Stimulated activated CD4-positive, alpha-beta T cell treated with anti-CD3 and anti-CD28 coated beads, Interleukin-1b, Interleukin-23, amount 100 ng/mL, for 24 hours (primary cell): Measurements from ENCODE around the gene CACNA1S.
A peak's percentile ranks its signal among the peaks of the same experiment; 100 is the strongest.

ENCODE experiments used
- DNase-seq, 4 experiments: peaks; one replicate each; pipeline ENCODE4 v3.0.0-alpha.2; 2020; ENCODE audit warnings: low read depth in 4 of 4, low spot score in 1 of 4

The CACNA1S gene

DNA sequence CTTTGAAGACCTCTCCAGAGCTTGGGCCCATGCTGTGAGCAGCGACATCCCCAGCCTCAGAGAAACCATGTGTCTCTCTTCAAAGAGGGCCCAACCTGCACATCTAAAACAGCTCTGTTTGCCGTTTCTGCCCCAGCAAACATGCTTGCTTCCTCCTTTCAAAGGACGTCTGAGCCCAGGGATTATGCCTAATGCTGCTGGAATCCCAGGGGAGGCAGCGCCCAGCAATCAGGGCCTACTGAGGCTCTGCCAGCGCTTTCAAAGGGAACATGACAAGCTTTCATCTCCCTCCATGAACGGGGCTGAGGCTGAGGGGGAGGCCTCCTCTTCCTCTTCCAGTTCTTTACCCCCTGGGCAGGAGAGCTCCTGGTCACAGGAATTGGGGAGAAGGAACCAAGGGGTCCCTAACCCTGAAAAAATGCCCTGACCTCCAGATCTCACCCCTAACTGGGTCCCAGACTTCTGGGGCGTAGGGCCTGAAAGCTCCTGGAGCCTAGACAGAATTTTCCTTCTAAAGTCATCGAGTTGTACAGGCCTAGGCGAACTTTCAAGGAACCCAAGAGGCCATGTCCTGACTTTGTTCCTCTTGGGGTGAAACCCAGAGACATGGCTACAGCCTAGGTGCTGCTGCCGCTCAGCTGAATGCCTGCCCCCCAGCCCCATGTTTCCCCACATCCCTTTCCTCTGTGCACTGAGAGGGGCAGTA, 28.2 kb upstream of the CACNA1S start:
- DNase-seq: no peak

DNA sequence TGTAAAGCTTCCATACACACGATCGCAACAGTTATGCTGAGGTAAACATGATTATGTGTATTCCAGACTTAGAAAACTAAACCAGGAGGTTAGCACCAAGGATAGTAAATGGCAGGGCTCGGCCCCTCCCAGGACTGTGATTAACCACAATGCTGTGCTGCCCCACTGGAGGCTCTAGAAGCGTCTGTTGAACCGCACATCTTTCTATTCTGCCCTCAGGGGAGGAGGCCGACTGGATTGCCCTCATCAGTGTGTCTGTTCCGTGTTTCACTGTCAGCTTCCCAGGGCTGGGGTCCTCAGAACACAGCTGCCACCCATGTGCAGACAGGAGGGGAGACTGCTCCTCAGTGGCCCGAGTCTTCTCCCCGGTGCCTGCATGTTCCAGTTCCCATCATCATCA, 27.5 kb upstream of the CACNA1S start:
- DNase-seq: no peak

DNA sequence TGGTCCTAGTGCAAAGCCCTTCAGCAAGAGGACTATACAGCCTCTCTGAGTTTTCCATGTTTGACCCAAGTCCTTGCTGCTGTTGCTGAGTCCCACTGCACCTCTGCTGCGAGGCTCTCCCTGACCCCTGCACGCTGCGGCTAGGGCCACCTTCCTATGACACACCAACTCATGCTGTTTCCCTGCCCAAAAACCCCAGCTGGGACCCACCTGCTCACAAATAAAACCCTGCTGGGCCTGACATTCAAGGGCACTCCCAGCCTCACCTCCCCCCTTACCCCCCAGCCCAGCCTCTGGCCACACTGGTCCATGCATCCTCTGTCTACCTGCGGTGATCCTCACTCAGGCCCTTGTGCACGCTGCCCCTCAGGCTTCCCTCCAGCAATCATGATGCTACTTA, 27.1 kb upstream of the CACNA1S start:
- DNase-seq: no peak

DNA sequence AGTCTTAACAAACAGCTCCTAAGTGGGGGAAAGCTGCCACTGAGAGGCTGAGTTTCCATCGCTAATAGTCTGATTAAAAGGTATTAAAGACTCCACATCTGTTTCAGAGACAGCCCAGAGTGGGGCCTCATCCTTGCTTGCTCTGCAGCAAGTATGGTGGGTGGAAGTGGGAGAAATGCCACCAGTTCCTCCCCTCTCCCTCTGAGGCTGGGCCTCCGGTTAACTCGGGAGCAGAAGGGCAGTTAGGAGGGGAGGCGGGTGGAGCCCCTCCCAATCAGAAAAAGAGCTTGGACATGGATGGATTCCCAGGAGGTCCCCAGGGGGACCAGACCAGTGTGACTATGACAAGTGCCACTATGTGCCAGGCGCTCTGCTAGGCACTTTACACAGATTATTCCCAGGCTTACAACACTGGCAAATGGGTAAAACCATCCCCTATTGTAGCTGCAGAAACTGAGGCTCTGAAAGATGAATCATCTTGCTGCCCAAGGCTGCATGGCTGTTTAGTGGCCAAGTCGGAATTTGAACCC, 26.1 kb upstream of the CACNA1S start:
- no peak for DNase-seq

DNA sequence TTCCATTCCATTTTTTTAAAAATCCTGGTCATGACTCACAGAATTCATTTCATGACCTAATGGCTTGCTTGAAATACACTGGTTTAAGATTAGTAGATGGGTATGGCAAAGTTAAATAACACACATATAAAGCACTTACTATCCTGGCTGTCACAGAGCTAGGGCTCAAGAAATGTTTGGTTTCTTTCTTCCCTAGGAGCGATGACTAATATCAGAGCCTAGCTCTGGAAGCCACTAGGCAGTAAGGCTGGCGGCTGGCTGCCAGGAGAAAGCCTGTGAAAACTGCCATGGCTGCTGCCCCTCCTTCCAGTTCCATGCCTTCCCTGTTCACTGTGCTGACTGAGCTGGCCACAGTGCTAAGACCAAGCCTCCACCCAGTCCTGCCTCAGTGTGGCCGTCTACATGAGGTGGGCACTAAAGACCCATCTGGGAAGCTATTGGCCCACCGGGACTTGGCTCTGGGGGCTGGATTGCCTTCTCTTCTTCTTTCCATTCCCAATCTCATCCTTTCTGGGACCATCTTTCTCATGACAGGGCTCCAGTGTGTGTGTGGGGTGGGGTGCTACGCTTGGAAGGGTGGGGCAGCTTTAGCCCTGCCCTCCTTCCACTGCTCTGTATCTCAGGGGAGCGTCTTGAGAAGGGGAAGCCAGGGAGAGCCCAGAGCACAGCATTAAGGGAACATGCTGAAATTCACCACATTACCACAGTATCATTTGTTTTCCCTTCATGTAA, 25.5 kb upstream of the CACNA1S start:
- DNase-seq: no peak

DNA sequence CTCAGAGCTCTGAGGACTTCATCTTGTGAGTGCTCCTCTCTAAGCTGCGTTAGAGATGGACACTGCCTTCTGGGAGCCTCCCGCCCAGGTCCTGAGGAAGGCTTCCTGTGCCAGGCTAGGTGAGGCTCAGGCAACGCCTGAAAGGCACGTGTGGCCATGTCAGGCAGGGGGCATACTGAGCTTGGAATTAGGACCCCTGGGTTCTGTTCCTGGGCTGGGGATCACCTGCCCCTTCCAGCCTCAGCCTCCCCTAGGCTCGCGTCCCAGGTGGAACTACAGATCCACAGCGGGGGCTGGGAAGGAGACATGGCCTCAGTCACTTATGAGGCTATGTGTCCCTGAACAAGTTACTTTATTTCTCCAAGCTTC, 24.8 kb upstream of the CACNA1S start:
- DNase-seq: no peak

DNA sequence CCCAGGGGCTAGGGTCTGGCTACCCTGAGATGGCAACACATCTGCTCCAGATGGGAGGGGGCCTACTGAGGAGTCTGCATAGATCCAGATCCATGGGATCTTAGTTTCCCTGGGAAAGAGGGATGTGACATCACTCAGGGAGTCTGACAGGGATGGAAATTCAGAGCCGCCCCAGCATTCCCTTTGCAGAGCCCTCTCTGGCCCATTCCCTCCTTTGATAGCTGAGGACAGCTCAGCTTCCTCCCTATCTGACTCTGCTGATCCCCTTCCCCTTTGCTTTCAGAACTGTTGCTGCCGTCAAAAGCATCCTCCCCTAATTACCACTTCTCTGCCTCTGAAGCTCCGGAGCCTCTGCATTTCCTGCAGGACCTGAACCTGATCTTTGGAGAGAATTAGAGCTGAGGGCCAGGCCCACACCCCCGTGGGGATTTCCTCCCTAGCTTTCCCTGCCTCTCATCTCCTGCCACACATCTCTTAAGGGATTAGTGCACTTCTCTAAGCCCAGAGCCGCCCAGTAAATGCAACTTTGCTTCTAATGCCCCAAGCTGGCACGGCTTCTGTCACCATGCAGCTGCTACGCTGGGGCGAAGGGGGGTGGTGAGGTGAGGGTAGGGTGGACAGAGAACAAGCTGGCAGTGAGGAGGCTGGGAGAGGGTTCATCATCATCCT, 24.3 kb upstream of the CACNA1S start:
- DNase-seq: no peak

DNA sequence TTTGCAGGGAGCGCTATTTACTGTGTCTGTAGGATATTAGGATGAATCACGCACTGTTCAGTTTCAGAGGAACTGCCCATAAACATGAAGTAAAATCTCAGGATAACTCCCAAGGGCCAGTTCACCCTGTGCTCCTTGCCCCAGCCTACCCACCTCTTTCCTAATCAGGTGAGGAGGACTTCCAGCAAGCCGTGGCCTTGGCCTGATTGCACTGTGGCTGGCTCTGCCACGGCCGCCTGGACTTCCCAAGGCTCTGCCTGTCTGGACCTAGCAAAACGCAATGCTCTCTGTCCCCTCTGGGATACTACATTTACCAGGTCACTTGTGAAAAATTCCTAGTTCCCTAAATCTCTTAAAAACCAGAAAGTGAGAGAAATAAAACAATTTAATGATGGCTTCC, 22.2 kb upstream of the CACNA1S start:
- DNase-seq: no peak

DNA sequence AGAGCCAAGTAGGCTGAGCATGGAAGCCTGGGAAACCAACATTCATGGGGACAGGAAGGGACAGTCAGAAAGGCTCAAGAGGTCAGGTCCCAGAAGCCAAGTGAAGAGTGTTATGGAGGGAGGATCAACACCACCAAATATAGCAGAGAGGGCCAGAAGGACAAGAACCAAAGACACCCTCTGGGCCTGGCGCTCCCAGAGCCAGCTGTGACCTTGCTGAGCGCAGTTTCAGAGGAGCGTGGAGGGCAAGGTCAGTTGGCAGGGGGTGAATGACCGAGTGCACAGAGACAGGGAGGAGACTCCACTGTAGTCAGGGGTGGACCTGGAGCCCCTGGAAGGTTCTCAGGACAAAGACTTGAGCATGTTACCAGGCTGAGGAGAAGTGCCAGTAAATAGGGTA, 19.2 kb upstream of the CACNA1S start:
- no peak for DNase-seq

DNA sequence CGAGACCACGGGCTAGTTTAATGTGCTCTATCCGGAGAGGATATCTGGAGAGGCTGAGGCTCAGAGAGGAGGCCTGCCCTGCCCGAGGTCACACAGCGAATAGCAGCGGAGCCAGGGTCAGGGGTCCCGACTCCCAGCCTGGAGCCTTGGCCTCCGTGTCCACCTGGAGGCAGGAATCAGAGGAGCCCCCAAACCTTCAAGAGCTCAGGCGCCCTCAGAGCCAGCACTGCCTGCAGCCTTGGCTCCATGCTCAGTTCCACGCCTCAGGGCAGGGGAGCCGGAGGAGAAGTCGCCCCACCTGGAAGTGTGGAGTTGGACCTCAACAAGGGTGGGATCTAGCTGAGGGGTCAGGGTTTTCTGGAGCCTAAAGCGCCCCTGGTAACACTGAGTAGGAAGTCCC, 16.7 kb upstream of the CACNA1S start:
- DNase-seq: no peak

DNA sequence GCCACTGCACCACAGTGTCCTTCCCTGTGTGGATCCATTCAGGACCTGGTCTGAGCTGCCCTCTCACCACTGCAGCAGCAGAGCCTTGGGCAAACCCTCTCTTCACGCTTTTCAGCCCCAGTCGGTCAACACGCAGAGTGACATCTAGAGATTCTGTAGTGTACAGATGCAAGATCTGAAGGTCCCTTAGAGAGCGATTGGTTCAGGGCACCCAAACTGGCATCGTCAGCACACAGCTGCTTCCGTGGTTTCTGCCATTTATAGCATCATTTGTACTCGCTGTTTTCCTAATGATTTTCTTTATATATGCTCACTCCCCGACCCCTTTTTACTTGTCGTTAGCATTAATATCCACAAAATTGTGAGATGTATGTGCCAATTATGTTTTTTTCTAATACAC, 16.2 kb upstream of the CACNA1S start:
- DNase-seq: no peak

DNA sequence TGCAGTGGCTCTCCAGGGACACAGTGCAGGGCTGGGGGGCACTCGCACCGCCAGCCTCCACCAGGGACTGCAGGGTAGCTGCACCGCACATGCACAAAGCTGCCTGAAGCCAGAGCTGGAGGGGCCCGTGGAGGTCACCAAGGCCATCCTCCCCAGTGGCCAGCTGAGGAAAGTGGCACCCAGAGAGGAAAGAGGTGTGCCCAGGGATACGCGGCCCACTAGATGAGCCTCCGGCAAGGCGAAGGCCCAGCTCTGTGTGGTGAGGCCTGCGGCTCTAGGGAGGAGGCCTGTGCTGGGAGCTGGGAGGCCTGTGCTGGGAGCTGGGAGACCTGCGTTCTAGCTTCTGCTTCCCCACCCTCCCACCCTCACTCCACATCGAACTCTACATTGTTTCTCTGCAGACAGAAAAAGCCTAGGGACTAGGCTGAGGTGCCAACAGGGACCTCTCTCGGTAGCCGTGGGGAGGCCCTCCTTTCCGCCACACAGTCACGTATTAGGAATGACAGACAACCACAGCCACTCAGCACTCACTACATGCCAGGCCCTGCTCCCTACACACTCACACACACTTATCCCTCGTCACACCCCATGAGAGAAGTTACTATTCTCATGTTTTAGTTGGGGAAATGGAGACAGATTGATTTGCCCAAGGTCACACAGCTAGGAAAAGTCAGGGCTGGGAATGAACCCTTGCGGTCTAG, 15.7 kb upstream of the CACNA1S start:
- DNase-seq: no peak

DNA sequence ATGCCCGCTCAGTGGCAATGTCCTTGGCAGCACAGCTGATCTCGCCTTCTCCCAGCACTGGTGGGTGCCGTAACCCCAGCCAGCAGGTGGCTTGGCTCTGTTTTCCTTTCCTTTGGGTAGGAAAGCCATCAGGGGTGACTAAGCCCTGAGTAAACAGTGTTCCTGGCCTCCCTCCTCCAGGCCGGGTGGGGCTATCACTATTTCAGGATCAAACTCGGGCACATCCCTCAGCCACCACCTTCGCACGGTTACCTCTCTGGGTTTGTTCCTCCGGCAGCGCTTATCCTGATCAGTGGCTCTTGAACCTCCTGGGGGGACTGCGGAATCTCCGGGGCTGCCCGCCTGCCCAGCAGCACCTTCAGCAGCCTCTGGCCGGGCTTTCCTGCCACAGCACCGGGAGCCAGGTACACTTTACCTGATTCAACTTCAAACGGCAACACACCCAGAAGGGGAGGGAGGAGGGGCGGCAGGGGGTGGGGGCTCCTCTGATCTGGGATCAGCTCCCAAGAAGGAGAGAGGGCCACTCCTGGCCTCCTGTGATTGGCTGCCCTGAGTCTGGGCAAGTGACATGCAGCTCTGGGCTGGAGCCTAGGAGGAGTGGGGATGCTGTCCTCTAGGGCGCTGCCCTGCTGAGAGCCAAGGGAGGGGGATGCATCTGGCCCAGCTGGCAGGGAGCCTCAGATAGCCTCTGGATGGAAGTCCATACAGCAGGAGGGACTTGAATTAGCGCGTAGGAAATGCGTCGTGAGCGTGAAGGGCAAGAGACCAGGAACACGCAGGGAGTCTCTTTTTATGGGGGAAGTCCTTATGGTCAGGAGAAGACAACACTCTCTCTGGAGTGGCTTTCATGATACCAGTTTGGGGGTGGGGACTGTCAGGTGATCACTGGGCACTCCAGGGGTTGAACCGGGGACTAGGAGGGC, 14.9 kb upstream of the CACNA1S start, which contains the start of gene ASCL5:
Gene ASCL5 (minus strand): TSS at position 353 of the 923 bp plus-strand sequence. CDS start 11,812 bp downstream, outside the sequence.
- no peak for DNase-seq

DNA sequence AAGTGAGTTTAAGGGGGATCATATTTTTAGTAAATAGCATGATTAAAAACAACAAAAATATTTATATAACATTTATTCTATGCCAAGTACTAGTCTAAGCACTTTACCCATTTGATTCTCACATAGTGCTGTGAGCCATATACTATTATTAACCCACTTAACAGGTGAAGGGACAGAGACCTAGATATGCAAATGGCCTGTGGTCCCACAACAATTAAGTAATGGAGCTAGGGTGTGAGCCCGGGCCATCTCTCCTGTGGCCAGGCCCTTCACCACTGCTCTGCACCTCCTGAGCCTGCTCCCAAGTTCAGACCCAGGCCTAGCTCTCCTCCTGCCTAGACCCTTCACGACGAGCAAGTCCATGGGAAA, 14.2 kb upstream of the CACNA1S start:
- no peak for DNase-seq

DNA sequence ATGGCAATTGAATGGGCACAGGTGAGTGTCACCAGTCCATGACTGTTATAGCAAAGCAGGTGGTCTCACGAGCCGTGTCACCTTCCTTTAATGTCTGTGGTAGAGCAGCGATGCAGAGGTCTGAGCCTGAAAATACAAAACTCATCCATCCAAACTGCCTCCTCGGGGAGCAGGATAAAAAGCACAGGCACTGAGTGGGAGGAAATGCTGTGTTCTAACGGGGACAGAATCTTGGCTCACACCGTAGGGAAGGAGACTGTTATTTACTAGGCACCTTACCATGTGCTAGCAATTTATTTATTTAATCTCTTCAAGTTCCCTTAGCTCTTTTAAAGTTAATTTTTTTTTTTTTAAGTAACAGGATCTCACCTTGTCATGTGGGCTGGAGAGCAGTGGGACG, 13.6 kb upstream of the CACNA1S start:
- DNase-seq: no peak

DNA sequence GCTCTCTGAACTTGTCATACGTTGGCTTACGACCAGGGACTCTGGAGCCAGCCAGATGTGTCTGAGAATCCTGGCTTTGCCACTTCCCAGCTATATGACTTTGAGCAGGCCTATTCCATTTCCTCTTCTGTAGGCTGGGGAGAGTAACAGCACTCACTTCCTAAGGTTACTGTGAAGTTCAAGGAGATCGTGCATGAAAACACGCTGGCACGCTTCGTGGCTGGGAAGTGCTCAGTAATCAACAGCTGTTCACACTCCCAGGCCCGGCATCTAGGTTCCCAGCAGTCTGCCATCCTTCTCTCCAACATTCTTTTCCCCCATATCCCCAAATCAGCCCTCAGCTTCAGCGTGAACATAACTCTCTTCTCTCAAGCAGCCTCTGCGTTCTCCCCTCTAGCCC, 12.8 kb upstream of the CACNA1S start:
- no peak for DNase-seq

DNA sequence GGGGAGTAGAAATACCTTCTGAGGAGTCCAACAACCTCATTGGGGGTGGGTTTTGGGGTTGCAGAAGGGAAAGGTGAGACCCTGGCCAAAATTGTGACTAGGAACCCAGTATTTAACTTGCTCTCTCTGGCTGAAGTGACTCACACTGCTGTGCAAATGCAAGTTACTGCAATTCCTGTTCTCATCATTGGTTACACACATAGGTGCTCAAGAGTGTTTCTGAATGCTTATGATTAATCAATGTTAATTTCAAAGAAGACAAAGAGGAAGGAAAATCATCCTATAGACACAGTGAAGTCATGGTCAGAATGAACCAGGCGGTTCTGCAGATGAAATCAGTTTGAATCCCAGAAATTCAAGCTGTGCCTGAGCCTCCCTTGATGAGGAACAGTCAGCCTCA, 11.6 kb upstream of the CACNA1S start:
- DNase-seq: no peak

DNA sequence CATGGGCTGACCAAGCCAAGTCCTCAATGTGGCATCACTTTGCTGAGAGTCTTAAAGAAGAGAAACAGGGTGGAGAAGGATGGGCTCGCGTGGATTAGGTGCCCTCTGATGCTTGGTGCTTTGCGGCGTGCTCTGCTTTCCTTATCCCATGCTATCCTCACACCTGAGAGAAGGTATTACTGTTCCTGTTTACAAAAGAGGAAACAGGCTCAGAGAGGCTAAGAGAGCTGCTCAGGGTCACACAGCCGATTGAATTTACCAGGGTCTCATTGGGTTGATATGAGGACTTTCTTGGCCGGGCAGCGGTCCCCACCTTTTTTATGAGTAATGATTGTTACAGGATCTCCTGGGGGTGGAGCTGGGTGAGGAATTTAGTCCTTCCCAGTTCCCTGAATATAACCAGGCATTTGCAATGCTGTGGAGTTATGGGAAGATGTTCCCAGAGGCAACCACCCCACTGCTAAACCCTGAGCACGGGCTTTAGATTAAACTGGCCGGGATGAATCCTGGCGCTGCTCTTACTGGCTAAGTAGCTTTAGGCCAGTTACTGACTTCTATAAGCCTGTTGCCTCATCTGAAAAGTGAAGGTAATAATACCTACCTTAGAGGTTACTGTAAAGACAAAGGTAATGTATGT, 10.2 kb upstream of the CACNA1S start:
- no peak for DNase-seq

DNA sequence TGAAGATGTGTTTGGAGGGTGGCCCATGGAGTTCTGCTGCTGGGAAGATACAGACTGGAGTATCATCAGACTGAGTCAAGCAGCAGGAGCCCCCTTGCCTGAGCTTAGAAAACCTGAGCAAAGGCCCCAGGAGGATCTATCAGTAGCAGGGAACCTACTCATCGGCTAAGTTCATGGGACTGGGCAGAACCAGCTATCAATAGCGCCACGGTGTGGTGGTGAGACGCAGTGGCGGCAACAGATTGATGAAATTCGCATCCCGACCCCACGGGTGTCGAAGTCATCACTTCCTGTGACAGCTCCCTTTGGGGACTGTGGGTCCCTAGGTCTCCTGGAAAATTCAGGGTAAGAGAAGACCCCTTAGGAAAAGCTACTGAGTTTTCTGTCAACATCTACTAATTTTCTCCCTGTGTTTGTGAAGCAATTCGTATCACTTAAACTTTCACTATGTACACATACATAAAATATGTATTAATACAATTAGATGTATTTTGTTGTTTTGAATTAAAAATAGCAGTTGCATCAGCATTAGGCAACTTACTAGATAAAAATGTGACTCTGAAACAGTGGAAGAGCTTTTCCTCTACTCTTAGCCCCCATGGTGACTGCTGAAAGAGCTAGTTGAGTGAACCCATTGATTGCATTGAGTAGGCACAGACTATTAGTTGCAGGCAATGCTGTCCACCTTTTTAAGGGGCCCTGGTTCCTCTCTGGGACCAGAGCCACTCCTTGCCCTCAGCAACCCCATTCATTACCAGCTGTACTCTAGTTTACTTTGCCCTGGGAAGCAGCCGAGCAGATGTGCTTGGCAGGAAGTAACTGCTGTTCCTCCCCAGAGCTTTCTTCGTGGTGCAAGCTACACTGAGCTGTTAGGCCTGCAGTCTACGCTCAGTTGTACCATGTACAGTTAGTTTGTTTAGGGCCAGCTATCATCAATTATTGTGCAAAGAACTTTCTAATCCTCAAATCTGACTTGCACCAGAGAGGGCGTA, 7.3 kb upstream of the CACNA1S start:
- DNase-seq: peak in 2 of 4 experiments; percentile 24 to 36
